ENCODE measurements around the gene TCL1A. TPM values are rescaled to one million over a fixed set of nuclear protein-coding genes. Genes with fewer than 3 reads are reported as not detected.
A peak's percentile ranks its signal among the peaks of the same experiment; 100 is the strongest.
"Not testable (repeated sequence)": the region's sequence is repeated elsewhere in the genome, so short reads cannot be mapped to it uniquely, and the experiment has no call there.

Gene TCL1A
- total RNA-seq, 2 donors from 2014 or later, result not detected

DNA sequence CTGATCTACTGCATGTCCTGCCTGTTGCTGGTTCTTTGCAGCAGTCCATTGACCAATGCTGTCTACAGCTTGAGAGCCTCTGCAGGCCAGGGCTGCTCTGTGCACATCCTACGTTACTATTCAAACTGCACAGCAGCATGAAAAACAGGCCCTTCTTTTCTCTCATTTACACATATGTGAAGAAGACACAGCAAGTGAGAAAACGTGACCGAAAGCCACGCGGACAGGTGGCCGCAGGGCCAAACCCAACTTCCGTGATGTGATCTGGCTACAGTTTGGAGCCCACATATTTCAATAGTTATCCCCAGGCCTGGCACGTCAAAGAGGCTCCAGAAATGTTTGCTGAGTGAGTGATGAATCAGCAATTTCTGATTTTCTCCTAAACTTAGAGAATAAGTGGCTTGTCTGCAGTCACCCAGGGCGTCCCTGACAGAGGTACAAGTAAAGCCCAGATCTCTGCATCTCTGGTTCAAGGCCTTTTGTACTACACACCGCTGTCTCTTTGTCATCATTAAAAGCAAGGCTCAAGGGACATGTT, 45.6 kb downstream of the TCL1A start:
- peaks cover 0 to 3% (median 0%) of the 10 kb centered on the region in 3 donors for H3K9me3 ChIP-seq
- H3K4me1 ChIP-seq, result peaks cover 34% of the 10 kb centered on the region
- DNase-seq (no peak), ATAC-seq (no peak)
- WGBS, 2 donors, result 79 to 94% methylated on average over 10 of the region's 10 CpGs
- intact Hi-C loops (cut with DNase I), result no loop called here
- TF ChIP-seq, protein P1, sequence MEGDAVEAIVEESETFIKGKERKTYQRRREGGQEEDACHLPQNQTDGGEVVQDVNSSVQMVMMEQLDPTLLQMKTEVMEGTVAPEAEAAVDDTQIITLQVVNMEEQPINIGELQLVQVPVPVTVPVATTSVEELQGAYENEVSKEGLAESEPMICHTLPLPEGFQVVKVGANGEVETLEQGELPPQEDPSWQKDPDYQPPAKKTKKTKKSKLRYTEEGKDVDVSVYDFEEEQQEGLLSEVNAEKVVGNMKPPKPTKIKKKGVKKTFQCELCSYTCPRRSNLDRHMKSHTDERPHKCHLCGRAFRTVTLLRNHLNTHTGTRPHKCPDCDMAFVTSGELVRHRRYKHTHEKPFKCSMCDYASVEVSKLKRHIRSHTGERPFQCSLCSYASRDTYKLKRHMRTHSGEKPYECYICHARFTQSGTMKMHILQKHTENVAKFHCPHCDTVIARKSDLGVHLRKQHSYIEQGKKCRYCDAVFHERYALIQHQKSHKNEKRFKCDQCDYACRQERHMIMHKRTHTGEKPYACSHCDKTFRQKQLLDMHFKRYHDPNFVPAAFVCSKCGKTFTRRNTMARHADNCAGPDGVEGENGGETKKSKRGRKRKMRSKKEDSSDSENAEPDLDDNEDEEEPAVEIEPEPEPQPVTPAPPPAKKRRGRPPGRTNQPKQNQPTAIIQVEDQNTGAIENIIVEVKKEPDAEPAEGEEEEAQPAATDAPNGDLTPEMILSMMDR (IDR thresholded peaks at IDR 0.05), result no peak
- TF ChIP-seq POLR2A (IDR thresholded peaks at IDR 0.05), result no peak
- H3K27me3 ChIP-seq, result no peaks in the 10 kb centered on the region
- H3K36me3 ChIP-seq (replicated peaks in 1 of 2; ENCODE audit: insufficient read depth in 1 of 2, low read depth in 2 of 2), result no peaks in the 10 kb centered on the region
- no peak overlapping the region for H3K27ac ChIP-seq
- no peak overlapping the region for H3K4me3 ChIP-seq

DNA sequence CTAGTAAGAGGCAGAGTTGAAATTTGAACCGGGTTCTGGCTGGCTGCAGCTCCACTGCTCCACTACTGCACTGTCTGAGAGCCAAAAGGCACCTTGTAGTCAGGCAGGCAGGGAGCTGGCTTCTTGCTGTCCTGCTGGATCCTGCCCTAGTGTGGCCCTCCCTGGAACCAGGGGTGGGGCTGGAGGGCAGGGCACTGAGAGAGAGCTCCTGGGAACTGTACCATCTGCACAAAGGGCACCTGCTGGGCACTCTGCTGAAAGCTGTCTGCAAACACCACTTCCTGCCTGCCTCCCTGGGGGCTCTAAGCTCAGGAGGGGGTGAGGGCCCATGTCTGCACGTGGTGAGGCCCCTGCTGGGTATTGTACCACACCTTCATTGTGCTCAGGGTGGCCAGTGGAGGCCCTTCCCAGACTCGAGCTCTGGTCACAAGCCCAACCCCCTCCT, 46.7 kb downstream of the TCL1A start:
- H3K27ac ChIP-seq, result peak overlapping the region; percentile 31 to 48 (median 34)
- no peaks in the 10 kb centered on the region for H3K36me3 ChIP-seq (replicated peaks in 1 of 2; ENCODE audit: insufficient read depth in 1 of 2, low read depth in 2 of 2)
- no peak overlapping the region for H3K4me3 ChIP-seq
- ATAC-seq (peak; percentile 64), DNase-seq (peak; percentile 65 to 86 (median 82))
- 6 to 18% methylated on average over 3 of the region's 3 CpGs for WGBS, 2 donors
- H3K27me3 ChIP-seq, result no peaks in the 10 kb centered on the region
- peaks cover 43% of the 10 kb centered on the region for H3K4me1 ChIP-seq
- peaks cover 0 to 3% (median 0%) of the 10 kb centered on the region in 3 donors for H3K9me3 ChIP-seq
- intact Hi-C loops (cut with DNase I), result no loop called here
- no peak for TF ChIP-seq POLR2A (IDR thresholded peaks at IDR 0.05)
- TF ChIP-seq, protein P1 (IDR thresholded peaks at IDR 0.05), result peak in 1 of 7 experiments; percentile 13

DNA sequence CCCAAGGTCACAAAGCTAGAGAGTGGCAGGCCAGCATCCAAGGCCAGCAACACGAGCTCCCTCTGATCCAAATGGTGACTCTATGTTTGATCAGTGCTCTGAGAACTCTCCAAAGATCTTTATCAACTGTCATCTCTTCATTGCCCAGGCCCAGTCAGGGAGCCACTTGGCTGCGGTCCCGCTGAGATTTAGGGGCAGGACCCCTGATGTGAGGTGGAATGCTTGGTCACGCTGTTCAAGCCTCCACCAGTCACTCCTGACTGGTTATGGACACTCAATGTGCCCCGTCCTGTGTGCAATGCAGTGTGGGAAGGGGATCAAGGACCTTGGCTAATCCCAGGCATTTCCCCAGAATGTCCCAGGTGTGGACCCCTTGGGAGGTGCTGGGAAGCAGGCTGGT, 47.5 kb downstream of the TCL1A start:
- peaks cover 0 to 3% (median 0%) of the 10 kb centered on the region in 3 donors for H3K9me3 ChIP-seq
- 0 to 72% methylated on average over 1 to 5 of the region's 5 CpGs for WGBS, 2 donors
- DNase-seq (no peak), ATAC-seq (no peak)
- peak overlapping the region; percentile 25 to 48 (median 34) for H3K27ac ChIP-seq
- H3K27me3 ChIP-seq, result no peaks in the 10 kb centered on the region
- H3K4me1 ChIP-seq, result peaks cover 52% of the 10 kb centered on the region
- H3K36me3 ChIP-seq (replicated peaks in 1 of 2; ENCODE audit: insufficient read depth in 1 of 2, low read depth in 2 of 2), result no peaks in the 10 kb centered on the region
- H3K4me3 ChIP-seq, result no peak overlapping the region
- intact Hi-C loops (cut with DNase I), result no loop called here
- TF ChIP-seq, protein P1 (IDR thresholded peaks at IDR 0.05), result no peak
- no peak for TF ChIP-seq POLR2A (IDR thresholded peaks at IDR 0.05)

DNA sequence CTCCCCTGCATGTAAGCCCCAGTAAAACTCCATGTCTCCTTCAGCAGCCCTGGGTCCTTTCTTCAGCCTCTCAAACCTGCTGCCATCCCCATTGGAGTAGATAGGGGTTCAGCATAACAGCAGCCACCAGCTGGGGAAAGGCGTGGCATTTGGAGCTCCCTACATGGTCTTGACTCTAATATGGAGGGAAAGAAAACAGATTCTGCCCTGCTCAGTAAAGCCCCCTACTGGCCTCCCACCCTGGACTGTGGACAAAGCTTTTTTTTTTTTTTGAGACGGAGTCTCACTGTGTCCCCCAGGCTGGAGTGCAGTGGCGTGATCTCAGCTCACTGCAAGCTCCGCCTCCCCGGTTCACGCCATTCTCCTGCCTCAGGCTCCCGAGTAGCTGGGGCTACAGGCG, 48.4 kb downstream of the TCL1A start:
- H3K4me3 ChIP-seq; ATAC-seq; H3K36me3 ChIP-seq (replicated peaks in 1 of 2; ENCODE audit: insufficient read depth in 1 of 2, low read depth in 2 of 2); H3K27ac ChIP-seq; intact Hi-C loops (cut with DNase I); H3K9me3 ChIP-seq; H3K27me3 ChIP-seq; DNase-seq: not testable (repeated sequence)
- 78 to 85% methylated on average over 8 of the region's 8 CpGs for WGBS, 2 donors
- peaks cover 59% of the 10 kb centered on the region for H3K4me1 ChIP-seq

DNA sequence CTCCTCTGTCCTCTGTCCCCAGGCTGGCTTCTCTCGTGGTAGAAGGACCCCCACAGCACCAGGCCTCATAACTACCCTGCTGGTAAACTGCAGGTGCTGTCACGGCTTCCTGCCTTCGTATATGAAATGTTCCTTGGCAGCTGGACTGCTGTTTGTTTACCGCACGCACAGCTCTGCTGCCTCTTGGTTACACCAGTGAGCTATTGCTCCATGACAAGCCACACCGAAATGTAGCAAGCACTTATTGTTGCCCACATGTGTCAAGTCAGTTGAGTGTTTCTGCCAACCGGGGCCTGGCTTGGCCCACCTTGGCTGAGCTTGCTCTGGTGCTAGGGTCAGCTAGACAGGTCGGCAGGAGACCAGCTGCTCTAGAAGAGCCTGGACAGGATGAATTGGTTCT, 49.4 kb downstream of the TCL1A start:
- H3K4me1 ChIP-seq, result peaks cover 61% of the 10 kb centered on the region
- peak overlapping the region; percentile 39 to 80 (median 77) for H3K27ac ChIP-seq
- peaks cover 0 to 3% (median 0%) of the 10 kb centered on the region in 3 donors for H3K9me3 ChIP-seq
- H3K4me3 ChIP-seq, result no peak overlapping the region
- ATAC-seq (no peak), DNase-seq (peak in 3 of 4 donors; percentile 45 to 62 (median 45))
- H3K27me3 ChIP-seq, result no peaks in the 10 kb centered on the region
- intact Hi-C loops (cut with DNase I), result no loop called here
- no peak for TF ChIP-seq POLR2A (IDR thresholded peaks at IDR 0.05)
- TF ChIP-seq, protein P1 (IDR thresholded peaks at IDR 0.05), result peak in 1 of 7 experiments; percentile 6
- no peaks in the 10 kb centered on the region for H3K36me3 ChIP-seq (replicated peaks in 1 of 2; ENCODE audit: insufficient read depth in 1 of 2, low read depth in 2 of 2)
- whole genome bisulfite sequencing, 2 donors, result 47 to 62% methylated on average over 7 to 8 of the region's 8 CpGs
